Measurements from ENCODE around the gene SH3TC2. TPM values are rescaled to one million over a fixed set of nuclear protein-coding genes. Genes with fewer than 3 reads are reported as not detected.

Gene SH3TC2
- total and polyA plus RNA-seq, 10 of the 15 experiments (the other 5 are each of a cell fraction or from before 2014, with no cell fraction given), result not detected

DNA sequence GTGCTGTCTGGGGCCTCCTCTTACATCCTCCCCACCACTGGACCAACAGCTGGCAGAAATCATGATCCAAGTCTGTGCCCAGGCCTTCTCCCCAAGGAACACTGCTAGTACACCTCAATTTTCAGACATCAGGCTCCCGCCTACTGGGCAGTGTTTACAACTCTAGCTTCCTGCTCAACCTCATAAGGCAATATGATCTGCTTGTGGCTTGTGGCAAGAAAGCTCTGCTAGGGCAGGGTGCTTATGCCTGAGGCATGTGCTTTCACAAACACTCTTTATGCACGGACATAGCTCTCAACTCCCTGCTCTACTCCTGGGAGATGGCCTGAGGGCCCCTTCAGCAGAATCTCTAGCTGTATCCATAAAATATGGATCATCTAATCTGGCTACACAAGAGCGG, 32.5 kb downstream of the SH3TC2 start:
- Histone ChIP-seq H3K36me3 (ENCODE audit: control insufficient read depth in 2 of 2, insufficient read depth in 2 of 2, low read length in 1 of 2) (no peaks in the 10 kb centered on the region), H3K4me3 (no peak overlapping the region), H3K27me3 (replicated peaks in 1 of 2; ENCODE audit: control insufficient read depth in 2 of 2, insufficient read depth in 2 of 2, low read length in 1 of 2) (peaks cover 0 to 2% of the 10 kb centered on the region in 2 experiments; a peak in 1 of 4 replicates), H3K79me2 (ENCODE audit: control insufficient read depth, insufficient read depth, low read length) (no peaks in the 10 kb centered on the region), H3K4me2 (ENCODE audit: control insufficient read depth, insufficient read depth) (no peak overlapping the region), H3K4me1 (ENCODE audit: control insufficient read depth, insufficient read depth, low read length) (no peaks in the 10 kb centered on the region), H3K9me3 (replicated peaks; ENCODE audit: control insufficient read depth, insufficient read depth, low read length) (no peaks in the 10 kb centered on the region), H2AFZ (ENCODE audit: control insufficient read depth, low read depth, low read length) (no peak overlapping the region), H4K20me1 (ENCODE audit: control insufficient read depth, insufficient read depth) (no peaks in the 10 kb centered on the region), H3K27ac (ENCODE audit: control insufficient read depth, insufficient read depth) (no peak overlapping the region), H3K9ac (ENCODE audit: control insufficient read depth, insufficient read depth, low read length) (no peak overlapping the region)
- ATAC-seq (no peak), DNase-seq (ENCODE audit: low read depth, low spot score) (no peak), FAIRE-seq (no peak)
- POLR2A ChIA-PET, result no interaction called here
- in situ Hi-C loops (cut with MboI), result loop anchor here (10.0 to 25.0 kb wide), 2 partner anchors 586 to 843 kb away; no protein-coding TSS in a partner anchor
- CTCF ChIA-PET, result interaction anchor here (1.1 to 9.9 kb wide), 2 partner anchors 40 to 295 kb away, joined by 3 to 335 read pairs; no protein-coding TSS in a partner anchor
- no peak for TF ChIP-seq STAT1 (conservative IDR thresholded peaks at IDR 0.05)
- no peak for TF ChIP-seq TAF1 (IDR thresholded peaks at IDR 0.05; ENCODE audit: borderline replicate concordance, low read depth, low read length)
- TF ChIP-seq REST (IDR thresholded peaks at IDR 0.05; ENCODE audit: low read depth, low read length), result no peak
- 33% methylated on average over 3 of the region's 3 CpGs for WGBS (ENCODE audit: insufficient coverage, insufficient replicate concordance, low lambda C conversion rate, missing lambda C conversion rate)
- intact Hi-C loops (cut with micrococcal nuclease; ENCODE audit: unreplicated experiment), result loop anchor here (10.0 kb wide), 1 partner anchor 846 kb away; no protein-coding TSS in a partner anchor
- RAD21 ChIA-PET (ENCODE audit: unreplicated experiment), result interaction anchor here (0.8 kb wide), 1 partner anchor 298 kb away, joined by 3 read pairs; no protein-coding TSS in a partner anchor
- SMC1A ChIA-PET (ENCODE audit: uncharacterized antibody, unreplicated experiment), result interaction anchor here (0.9 kb wide), 2 partner anchors 9 to 298 kb away, joined by 3 to 5 read pairs; no protein-coding TSS in a partner anchor
- no TSS peak for BruUV-seq (replicated peaks)

Data from GM12878 (cell line).